Esophagus muscularis mucosa (tissue), 4 donors: ENCODE measurements around the gene TEX12.
A peak's percentile ranks its signal among the peaks of the same experiment; 100 is the strongest.

Experiments used
- CTCF ChIP-seq, 3 experiments: fragments of 200-600 bp in 2 of 3; fragments of 450-650 bp in 1 of 3; sonication (generic) in 2 of 3; IDR thresholded peaks; one replicate each; pipeline ENCODE4 v1.5.1; 2017 to 2019; ENCODE audit warnings: antibody characterized with exemption in 3 of 3, mild to moderate bottlenecking in 2 of 3, moderate library complexity in 1 of 3
- EP300 ChIP-seq: sonication (generic); formaldehyde crosslinking; IDR thresholded peaks from one replicate; pipeline ENCODE4 v1.6.1; 2017; ENCODE audit warnings: antibody characterized with exemption
- POLR2A ChIP-seq: fragments of 450-650 bp; IDR thresholded peaks from one replicate; pipeline ENCODE4 v1.6.1; 2017; ENCODE audit warnings: antibody characterized with exemption, moderate library complexity, mild to moderate bottlenecking, low read depth
- POLR2AphosphoS5 ChIP-seq, 2 donors: sonication (generic); formaldehyde crosslinking; IDR thresholded peaks; one replicate each; pipeline ENCODE4 v1.6.1; 2017; ENCODE audit warnings: antibody characterized with exemption in 2 of 2

DNA sequence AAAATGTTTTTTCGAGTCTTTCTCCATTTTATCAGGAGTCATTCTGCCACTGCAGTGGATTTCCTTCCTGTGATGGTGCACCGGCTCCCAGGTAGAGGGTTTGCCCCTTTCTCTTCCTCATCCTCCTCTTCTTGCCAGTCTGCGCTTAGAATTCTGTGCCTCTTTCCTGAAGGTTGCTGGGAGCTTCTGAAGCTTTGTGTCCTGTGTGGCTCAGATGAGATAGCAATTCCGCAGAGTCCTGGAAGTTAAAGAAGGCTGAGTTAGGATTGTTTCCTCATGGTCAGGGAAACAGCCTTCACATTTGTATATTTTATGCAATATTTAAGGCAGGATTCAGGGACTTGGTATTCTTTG, 8.4 kb downstream of the TEX12 start:
- TF ChIP-seq POLR2A (no peak), CTCF (IDR thresholded peaks at IDR 0.05) (no peak), POLR2AphosphoS5 (IDR thresholded peaks at IDR 0.05) (peak in 1 of 2 donors; percentile 31), EP300 (no peak)
